Hematopoietic multipotent progenitor cell treated with erythropoietin and hydrocortisone succinate and interleukin-3 and kit ligand, for 17 days (in vitro differentiated cells): ENCODE results near the gene COX10.
"Not testable (repeated sequence)": the region's sequence is repeated elsewhere in the genome, so short reads cannot be mapped to it uniquely, and the experiment has no call there.

Experiments used
- DNase-seq: peaks from one replicate; pipeline ENCODE4 v3.0.0-alpha.2; 2015; ENCODE audit warnings: low spot score

Gene COX10

DNA sequence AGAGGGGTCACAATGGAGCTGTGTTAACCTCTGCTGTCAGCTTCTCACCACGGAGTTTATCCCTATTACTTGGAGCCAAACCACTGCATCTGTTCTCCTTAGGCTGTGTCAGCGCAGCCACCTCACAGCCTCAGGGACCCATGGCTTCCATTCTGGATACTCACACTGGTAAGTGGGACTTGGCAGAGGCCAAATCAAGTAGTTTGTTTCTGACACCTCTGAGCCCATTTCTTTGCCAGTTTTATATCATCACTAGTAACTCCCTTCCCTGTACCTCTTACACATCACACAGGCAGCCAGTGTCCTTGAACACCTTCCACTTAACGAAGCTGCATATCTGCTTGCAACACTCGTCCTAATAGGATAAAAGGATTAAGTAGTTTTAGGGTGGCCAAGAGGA lies 108.5 kb downstream of the COX10 start:
- DNase-seq = not testable (repeated sequence)

GRCh38 chr17:14179951-14180350 lies 110.6 kb downstream of the COX10 start:
- not testable (repeated sequence) for DNase-seq

DNA sequence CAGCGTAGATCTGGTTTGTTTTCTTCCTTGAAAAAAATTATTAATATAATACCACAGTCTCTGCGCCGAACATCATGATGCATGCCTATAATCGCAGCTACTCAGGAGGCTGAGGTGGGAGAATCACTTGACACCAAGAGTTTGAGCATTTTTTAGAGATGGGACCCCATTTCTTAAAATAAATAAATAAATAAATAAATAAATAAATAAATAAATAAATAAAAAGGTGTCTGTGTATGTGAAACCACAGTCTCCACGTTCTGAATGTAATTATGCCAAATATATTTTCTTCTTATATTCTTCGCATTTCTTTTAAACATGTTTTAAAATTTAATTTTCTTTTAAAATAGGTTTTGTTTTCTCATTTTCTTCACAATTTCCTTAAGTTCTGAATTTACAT lies 112.8 kb downstream of the COX10 start:
- not testable (repeated sequence) for DNase-seq

DNA sequence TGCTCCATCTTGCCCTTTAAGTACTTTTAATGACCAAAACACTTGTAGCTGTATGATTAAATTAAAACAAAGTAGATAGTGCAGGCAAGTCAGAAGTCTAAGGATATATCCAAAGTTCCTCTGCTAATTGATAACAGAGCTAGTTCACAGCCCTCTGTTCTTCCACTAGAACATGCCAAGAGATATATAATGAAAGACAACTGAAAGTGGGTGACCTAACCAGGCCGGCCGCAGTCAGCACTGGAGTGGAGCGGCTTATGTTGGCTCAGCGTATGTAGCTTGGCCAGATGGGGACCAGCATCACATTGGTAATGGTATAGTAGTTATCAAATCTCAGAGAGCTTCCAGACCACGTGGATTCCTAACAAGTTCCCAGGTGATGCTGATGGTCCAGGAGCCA lies 115.2 kb downstream of the COX10 start:
- not testable (repeated sequence) for DNase-seq

DNA sequence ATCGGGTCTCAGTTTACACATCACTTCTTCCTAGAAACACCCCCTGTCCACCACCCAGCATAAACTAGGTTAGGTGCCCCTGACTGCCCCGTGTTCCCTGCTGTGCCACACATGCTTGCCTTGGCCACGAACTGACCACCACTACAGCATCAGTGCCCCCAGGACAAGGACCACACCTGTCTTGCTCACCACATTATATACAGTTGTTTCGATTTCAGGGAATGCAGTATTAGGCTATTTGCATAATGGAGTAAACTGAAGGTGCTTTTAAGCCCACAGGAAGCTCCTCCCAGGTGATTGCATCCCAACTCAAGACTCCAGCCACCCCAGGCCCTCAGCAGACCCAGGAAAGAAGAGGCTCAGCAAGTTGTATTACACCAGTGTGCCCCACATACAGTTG lies 117.1 kb downstream of the COX10 start:
- not testable (repeated sequence) for DNase-seq

DNA sequence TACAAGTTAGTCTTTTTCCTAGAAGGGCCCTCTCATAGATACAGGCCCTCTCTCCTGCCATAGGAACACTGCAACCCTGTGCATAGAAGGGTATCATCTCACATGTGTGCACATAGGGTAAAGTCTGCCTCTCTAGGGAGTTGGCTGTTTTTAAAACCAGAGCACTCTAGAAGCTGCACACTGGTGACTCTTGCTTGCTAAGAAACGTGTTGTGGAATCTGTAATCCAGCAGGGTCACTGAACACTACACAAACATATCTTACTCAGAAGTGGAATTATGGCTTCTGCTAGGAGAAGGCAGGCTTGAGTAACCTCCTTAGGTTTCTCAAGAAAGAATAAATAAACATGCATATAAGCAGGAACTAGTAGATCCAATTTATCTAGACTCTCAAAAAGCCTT lies 121.5 kb downstream of the COX10 start:
- not testable (repeated sequence) for DNase-seq

- DNase-seq = not testable (repeated sequence)
Measured at GRCh38 chr17:14191469-14191868, 122.2 kb downstream of the COX10 start.

- not testable (repeated sequence) for DNase-seq
Measured at GRCh38 chr17:14192039-14192438, 122.7 kb downstream of the COX10 start.

- not testable (repeated sequence) for DNase-seq
Measured at GRCh38 chr17:14192636-14193344, 123.5 kb downstream of the COX10 start.

GRCh38 chr17:14196377-14196997 lies 127.2 kb downstream of the COX10 start:
- no peak for DNase-seq

- no peak for DNase-seq
Measured at GRCh38 chr17:14197057-14197456, 127.8 kb downstream of the COX10 start.

GRCh38 chr17:14197586-14197985 lies 128.3 kb downstream of the COX10 start:
- DNase-seq = no peak

GRCh38 chr17:14198013-14198412 lies 128.7 kb downstream of the COX10 start:
- no peak for DNase-seq

- no peak for DNase-seq
Measured at GRCh38 chr17:14198575-14198974, 129.3 kb downstream of the COX10 start.

- no peak for DNase-seq
Measured at GRCh38 chr17:14199601-14200000, 130.3 kb downstream of the COX10 start.

- no peak for DNase-seq
Measured at GRCh38 chr17:14200354-14200753, 131.1 kb downstream of the COX10 start.

DNA sequence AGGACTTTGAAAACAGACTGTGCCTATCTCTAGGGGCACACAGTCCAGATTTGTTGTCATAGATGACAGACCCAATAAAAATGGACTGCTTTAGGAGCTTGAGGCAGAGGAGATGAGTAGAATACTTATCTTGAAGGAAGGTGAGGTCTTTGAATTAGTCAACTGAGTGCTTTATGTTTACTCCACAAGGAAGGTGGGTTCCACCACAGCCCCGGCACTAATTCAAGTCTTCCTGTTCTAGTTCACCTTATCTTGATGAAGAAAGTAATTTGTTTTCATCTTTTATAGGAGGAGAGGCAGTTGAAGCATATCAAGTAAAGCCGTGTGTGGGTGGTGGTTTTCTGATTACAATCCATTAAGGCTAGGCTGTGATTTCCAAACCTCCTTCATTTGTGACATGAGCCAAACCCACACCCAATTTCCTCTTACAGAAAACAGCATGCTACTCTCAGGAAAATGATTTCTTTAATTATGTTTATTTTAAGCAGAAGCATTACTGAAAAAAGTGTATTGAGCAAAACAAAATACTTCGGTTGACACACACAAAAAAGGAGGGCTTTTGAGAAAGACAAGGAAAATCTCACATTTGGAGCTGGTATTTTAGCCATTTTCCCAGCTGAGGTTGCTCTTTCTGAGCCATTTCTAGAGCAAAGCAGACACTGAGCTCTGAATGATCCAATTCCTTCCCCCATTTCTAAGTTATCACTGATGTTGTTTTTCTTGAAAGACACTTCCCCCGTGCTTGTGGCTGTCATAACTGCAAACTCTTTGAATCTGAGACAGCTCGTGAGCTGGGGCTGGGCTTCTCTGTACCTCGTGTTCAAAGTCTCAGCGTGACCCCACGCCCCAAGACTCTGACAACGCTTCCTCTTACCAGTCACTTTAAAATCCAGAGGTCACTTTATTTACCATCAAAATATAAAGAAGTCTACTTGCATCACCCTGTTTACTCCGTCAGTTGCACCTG lies 132.0 kb downstream of the COX10 start:
- no peak for DNase-seq

DNA sequence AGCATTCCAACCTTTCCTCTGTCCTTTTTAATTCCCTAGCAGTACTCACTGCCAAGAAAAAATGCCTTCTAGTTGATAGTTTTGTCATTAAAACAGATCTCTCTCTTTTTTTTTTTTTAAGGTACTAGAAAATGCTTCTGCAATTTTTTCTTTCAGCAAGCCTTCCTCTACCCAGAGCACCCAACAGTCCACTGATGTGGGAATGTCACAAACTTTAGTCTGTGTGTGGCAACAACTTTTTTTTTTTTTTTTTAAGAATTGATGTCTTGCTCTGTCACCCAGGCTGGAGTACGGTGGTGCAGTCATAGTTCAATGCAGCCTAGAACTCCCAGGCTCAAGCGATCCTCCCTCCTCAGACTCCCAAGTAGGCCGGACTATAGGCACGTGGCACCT lies 132.7 kb downstream of the COX10 start:
- no peak for DNase-seq

GRCh38 chr17:14202388-14203166 lies 133.3 kb downstream of the COX10 start:
- no peak for DNase-seq

DNA sequence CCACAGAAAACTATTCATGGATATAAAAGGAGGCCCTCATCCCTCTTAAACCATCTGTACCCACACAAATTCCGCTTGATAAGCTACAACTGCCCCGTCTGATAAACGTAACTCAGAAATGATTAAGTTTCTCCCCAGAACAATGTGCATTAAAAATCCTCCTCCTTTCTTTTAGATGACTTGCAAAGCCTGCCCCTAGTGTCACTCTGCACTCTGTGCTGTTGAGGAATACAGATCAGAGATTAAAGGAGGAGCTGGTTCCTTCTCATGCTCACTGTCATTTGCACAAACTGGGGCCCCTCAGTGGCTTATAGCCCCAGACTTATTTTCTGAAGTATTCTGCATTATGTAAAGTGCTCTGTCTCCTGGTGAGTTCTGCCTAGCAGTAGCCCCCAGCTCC lies 134.1 kb downstream of the COX10 start:
- DNase-seq = peak; percentile 21

DNA sequence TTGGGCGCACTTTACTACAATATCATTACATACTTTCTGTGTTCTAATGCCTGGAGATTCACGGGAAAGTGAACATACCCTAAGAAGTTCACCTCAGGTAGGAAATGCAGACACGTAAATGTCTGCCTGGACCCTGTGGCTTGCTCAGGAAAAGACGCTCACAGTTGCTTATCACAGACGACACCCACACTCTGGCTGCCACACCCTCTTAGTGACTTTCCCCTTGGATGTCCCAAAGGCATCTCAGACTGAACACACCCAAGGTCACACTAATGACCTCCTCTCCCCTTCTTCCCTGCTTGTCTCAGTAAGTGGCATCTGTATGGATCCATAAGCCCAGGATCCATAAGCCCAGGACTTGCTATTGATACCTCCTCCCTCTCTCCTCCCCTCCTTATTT lies 134.8 kb downstream of the COX10 start:
- DNase-seq = peak; percentile 53

DNA sequence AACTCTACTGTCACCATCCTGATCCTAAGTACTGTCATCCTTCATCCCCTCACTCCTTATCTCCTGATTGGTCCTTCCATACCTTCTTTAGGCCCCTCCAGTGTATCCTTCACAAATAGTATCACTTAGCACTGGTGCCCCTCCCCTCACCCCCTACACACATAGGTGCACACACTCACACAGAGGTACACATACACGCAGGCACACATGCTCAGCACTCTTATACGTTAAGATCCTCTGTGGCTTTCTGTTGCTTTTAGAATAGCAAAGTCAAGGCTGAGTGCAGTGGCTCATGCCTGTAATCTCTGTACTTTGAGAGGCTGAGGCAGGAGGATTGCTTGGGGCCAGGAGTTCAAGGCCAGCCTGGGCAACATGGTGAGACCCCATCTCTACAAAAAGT lies 135.2 kb downstream of the COX10 start:
- DNase-seq = no peak
